Measurements from ENCODE around the gene ADM5. TPM values are rescaled to one million over a fixed set of nuclear protein-coding genes. Genes with fewer than 3 reads are reported as not detected.

ADM5 gene
- total and polyA plus RNA-seq, 2 experiments from 2014 or later, result 2.8 to 5.7 TPM

DNA sequence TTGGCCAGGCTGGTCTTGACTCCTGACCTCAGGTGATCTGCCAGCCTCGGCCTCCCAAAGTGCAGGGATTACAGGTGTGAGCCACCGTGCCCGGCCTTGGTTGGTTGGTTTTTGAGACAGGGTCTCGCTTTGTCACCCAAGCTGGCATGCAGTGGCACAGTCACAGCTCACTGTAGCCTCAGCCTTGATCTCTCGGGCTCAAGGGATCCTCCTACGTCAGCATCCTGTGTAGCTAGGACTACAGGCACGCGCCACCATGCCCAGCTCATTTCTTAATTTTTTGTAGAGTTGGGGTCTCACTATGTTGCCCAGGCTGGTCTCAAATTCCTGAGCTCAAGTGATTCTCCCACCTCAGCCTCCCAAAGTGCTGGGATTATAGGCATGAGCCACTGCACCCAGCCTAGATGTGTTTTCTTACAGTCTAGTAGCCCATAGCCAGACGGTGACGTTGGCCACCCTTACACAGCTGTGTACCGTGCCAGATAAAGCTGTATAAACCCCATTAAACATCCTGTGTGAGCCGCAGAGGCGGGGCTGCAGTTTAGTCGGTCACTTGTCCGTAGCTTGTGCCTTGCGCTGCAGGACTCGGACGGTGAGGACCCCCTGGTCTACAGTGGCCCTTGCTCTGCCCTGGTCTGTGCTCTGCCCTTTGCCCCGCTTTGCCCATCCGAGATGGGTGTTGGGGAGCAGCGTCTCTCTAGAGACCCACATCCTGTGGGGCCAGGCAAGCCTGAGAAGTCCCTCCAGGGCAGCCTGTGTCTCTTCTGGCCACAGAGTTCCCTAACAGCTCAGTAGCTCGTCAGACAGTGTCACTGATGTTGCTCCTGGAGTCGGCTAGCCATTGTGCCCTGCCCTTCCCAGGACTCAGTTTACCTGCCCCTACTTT is 33.6 kb upstream of the ADM5 start:
- no peak overlapping the region for H3K4me3 ChIP-seq
- H3K4me3 Mint-ChIP-seq, result no peak overlapping the region; the same call in 2 of the 3 replicates
- no peak overlapping the region for H3K4me2 ChIP-seq
- H3K79me2 ChIP-seq (replicated peaks; ENCODE audit: insufficient read depth), result no peaks in the 10 kb centered on the region
- ATAC-seq, result no peak
- H3K4me1 Mint-ChIP-seq, result peaks cover 8% of the 10 kb centered on the region
- H3F3A ChIP-seq (replicated peaks; ENCODE audit: low read depth), result peaks cover 9% of the 10 kb centered on the region; the same call in 1 of the 2 replicates
- no peaks in the 10 kb centered on the region; the same call in 1 of the 2 replicates for H4K20me1 ChIP-seq (replicated peaks; ENCODE audit: insufficient read depth)
- no peaks in the 10 kb centered on the region for H3K27me3 ChIP-seq (ENCODE audit: insufficient read depth)
- no peak for DNase-seq (ENCODE audit: low spot score)
- no peaks in the 10 kb centered on the region for H3K4me1 ChIP-seq (ENCODE audit: insufficient read depth)
- H3K27ac Mint-ChIP-seq, result peak overlapping the region; percentile 86; the same call in 1 of the 2 replicates
- no peak for TF ChIP-seq JUNB (IDR thresholded peaks at IDR 0.05; ENCODE audit: unreplicated experiment)
- TF ChIP-seq ZNF331 (CRISPR knock-in tag; IDR thresholded peaks at IDR 0.05; ENCODE audit: low read depth), result no peak
- TF ChIP-seq, protein P1, sequence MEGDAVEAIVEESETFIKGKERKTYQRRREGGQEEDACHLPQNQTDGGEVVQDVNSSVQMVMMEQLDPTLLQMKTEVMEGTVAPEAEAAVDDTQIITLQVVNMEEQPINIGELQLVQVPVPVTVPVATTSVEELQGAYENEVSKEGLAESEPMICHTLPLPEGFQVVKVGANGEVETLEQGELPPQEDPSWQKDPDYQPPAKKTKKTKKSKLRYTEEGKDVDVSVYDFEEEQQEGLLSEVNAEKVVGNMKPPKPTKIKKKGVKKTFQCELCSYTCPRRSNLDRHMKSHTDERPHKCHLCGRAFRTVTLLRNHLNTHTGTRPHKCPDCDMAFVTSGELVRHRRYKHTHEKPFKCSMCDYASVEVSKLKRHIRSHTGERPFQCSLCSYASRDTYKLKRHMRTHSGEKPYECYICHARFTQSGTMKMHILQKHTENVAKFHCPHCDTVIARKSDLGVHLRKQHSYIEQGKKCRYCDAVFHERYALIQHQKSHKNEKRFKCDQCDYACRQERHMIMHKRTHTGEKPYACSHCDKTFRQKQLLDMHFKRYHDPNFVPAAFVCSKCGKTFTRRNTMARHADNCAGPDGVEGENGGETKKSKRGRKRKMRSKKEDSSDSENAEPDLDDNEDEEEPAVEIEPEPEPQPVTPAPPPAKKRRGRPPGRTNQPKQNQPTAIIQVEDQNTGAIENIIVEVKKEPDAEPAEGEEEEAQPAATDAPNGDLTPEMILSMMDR (conservative IDR thresholded peaks at IDR 0.05; ENCODE audit: low read depth in 2 of 2), result no peak
- TF ChIP-seq, protein P2, sequence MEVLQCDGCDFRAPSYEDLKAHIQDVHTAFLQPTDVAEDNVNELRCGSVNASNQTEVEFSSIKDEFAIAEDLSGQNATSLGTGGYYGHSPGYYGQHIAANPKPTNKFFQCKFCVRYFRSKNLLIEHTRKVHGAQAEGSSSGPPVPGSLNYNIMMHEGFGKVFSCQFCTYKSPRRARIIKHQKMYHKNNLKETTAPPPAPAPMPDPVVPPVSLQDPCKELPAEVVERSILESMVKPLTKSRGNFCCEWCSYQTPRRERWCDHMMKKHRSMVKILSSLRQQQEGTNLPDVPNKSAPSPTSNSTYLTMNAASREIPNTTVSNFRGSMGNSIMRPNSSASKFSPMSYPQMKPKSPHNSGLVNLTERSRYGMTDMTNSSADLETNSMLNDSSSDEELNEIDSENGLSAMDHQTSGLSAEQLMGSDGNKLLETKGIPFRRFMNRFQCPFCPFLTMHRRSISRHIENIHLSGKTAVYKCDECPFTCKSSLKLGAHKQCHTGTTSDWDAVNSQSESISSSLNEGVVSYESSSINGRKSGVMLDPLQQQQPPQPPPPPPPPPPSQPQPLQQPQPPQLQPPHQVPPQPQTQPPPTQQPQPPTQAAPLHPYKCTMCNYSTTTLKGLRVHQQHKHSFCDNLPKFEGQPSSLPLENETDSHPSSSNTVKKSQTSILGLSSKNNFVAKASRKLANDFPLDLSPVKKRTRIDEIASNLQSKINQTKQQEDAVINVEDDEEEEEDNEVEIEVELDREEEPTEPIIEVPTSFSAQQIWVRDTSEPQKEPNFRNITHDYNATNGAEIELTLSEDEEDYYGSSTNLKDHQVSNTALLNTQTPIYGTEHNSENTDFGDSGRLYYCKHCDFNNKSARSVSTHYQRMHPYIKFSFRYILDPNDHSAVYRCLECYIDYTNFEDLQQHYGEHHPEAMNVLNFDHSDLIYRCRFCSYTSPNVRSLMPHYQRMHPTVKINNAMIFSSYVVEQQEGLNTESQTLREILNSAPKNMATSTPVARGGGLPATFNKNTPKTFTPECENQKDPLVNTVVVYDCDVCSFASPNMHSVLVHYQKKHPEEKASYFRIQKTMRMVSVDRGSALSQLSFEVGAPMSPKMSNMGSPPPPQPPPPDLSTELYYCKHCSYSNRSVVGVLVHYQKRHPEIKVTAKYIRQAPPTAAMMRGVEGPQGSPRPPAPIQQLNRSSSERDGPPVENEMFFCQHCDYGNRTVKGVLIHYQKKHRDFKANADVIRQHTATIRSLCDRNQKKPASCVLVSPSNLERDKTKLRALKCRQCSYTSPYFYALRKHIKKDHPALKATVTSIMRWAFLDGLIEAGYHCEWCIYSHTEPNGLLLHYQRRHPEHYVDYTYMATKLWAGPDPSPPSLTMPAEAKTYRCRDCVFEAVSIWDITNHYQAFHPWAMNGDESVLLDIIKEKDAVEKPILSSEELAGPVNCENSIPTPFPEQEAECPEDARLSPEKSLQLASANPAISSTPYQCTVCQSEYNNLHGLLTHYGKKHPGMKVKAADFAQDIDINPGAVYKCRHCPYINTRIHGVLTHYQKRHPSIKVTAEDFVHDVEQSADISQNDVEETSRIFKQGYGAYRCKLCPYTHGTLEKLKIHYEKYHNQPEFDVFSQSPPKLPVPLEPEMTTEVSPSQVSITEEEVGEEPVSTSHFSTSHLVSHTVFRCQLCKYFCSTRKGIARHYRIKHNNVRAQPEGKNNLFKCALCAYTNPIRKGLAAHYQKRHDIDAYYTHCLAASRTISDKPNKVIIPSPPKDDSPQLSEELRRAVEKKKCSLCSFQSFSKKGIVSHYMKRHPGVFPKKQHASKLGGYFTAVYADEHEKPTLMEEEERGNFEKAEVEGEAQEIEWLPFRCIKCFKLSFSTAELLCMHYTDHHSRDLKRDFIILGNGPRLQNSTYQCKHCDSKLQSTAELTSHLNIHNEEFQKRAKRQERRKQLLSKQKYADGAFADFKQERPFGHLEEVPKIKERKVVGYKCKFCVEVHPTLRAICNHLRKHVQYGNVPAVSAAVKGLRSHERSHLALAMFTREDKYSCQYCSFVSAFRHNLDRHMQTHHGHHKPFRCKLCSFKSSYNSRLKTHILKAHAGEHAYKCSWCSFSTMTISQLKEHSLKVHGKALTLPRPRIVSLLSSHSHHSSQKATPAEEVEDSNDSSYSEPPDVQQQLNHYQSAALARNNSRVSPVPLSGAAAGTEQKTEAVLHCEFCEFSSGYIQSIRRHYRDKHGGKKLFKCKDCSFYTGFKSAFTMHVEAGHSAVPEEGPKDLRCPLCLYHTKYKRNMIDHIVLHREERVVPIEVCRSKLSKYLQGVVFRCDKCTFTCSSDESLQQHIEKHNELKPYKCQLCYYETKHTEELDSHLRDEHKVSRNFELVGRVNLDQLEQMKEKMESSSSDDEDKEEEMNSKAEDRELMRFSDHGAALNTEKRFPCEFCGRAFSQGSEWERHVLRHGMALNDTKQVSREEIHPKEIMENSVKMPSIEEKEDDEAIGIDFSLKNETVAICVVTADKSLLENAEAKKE (CRISPR knock-in tag; IDR thresholded peaks at IDR 0.05), result no peak
- no peak for TF ChIP-seq EZH2 (IDR thresholded peaks at IDR 0.05; ENCODE audit: low read depth, unreplicated experiment)
- TF ChIP-seq STAT1 (IDR thresholded peaks at IDR 0.05; ENCODE audit: unreplicated experiment), result no peak
- no peak for TF ChIP-seq CREB1 (CRISPR knock-in tag; IDR thresholded peaks at IDR 0.05; ENCODE audit: low read depth)
- TF ChIP-seq, protein P3, sequence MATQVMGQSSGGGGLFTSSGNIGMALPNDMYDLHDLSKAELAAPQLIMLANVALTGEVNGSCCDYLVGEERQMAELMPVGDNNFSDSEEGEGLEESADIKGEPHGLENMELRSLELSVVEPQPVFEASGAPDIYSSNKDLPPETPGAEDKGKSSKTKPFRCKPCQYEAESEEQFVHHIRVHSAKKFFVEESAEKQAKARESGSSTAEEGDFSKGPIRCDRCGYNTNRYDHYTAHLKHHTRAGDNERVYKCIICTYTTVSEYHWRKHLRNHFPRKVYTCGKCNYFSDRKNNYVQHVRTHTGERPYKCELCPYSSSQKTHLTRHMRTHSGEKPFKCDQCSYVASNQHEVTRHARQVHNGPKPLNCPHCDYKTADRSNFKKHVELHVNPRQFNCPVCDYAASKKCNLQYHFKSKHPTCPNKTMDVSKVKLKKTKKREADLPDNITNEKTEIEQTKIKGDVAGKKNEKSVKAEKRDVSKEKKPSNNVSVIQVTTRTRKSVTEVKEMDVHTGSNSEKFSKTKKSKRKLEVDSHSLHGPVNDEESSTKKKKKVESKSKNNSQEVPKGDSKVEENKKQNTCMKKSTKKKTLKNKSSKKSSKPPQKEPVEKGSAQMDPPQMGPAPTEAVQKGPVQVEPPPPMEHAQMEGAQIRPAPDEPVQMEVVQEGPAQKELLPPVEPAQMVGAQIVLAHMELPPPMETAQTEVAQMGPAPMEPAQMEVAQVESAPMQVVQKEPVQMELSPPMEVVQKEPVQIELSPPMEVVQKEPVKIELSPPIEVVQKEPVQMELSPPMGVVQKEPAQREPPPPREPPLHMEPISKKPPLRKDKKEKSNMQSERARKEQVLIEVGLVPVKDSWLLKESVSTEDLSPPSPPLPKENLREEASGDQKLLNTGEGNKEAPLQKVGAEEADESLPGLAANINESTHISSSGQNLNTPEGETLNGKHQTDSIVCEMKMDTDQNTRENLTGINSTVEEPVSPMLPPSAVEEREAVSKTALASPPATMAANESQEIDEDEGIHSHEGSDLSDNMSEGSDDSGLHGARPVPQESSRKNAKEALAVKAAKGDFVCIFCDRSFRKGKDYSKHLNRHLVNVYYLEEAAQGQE (IDR thresholded peaks at IDR 0.05; ENCODE audit: unreplicated experiment), result no peak
- peaks cover 16% of the 10 kb centered on the region for H3K36me3 ChIP-seq (ENCODE audit: insufficient read depth)
- no peak overlapping the region for H3K27ac ChIP-seq (ENCODE audit: low read depth)
- peaks cover 19% of the 10 kb centered on the region for H3K9me3 Mint-ChIP-seq
- H3K27me3 Mint-ChIP-seq (ENCODE audit: insufficient read depth, low read depth, poor library complexity), result peaks cover 19% of the 10 kb centered on the region
- no peak overlapping the region for H2AFZ ChIP-seq
- peaks cover 76% of the 10 kb centered on the region for H3K36me3 Mint-ChIP-seq (ENCODE audit: low read depth)
- H3K9me2 ChIP-seq (ENCODE audit: insufficient read depth), result no peaks in the 10 kb centered on the region

Measured in GM23338 (cell line).